ENCODE results near the gene DCHS2.

DNA sequence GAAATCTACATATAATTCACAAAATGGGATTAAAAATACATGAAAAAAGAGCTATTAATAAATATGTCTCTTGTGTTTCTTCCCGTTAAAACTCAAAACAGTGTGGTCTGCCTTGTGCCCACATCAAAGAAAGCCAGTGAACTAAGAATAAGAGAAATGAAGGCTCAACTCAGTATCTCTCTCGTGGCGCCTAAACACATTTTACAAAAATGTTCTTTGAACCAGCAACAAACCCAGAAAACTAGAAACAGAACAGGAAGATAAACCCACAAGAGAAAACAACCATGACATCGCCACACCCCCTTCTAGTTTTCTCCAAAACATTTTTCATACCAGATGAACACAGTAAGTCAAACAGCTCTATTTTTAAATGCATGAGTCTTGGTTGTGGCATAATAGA is 130.1 kb downstream of the DCHS2 start:
- TF ChIP-seq CTCF (IDR thresholded peaks at IDR 0.05): no peak
- TF ChIP-seq EP300 (IDR thresholded peaks at IDR 0.05): no peak
- no peak for TF ChIP-seq POLR2A (IDR thresholded peaks at IDR 0.05)

All from tibial nerve (tissue), 4 donors.